CD14-positive monocyte (primary cell): Measurements from ENCODE around the gene GNAS. TPM values are rescaled to one million over a fixed set of nuclear protein-coding genes. Genes with fewer than 3 reads are reported as not detected.

Experiments used
- DNase-seq, 3 donors: peaks; one replicate each; pipeline ENCODE4 v3.0.0-alpha.2; 2011 to 2022
- H2AFZ ChIP-seq: 2 replicates; pipeline ENCODE4 v1.6.0; 2012; ENCODE audit warnings: mild to moderate bottlenecking, low read depth, low read length, inconsistent platforms; ENCODE audit not compliant: insufficient read depth, poor library complexity, severe bottlenecking
- H3K27ac ChIP-seq, 2 donors: 1 replicate in 1 of 2; 2 replicates in 1 of 2; pipeline ENCODE4 v1.5.1; 2012 to 2013; ENCODE audit warnings: low read length in 2 of 2, control low read depth in 1 of 2, inconsistent platforms in 1 of 2, low read depth in 1 of 2, mild to moderate bottlenecking in 1 of 2
- H3K27me3 ChIP-seq, 2 donors: one replicate each; pipeline versions ENCODE4 v1.6.0 to v1.6.1; 2011 to 2013; ENCODE audit warnings: low read length in 2 of 2; ENCODE audit not compliant: control insufficient read depth in 2 of 2, insufficient read depth in 2 of 2
- H3K36me3 ChIP-seq, 2 donors: replicated peaks in 1 of 2; 1 replicate in 1 of 2; 2 replicates in 1 of 2; pipeline versions ENCODE4 v1.5.1 to v1.6.1; 2012 to 2013; ENCODE audit warnings: low read length in 2 of 2, control low read depth in 1 of 2, inconsistent platforms in 1 of 2, mild to moderate bottlenecking in 1 of 2; ENCODE audit not compliant: insufficient read depth in 2 of 2, control insufficient read depth in 1 of 2
- H3K4me1 ChIP-seq, 2 donors: 1 replicate in 1 of 2; 2 replicates in 1 of 2; pipeline versions ENCODE4 v1.5.1 to v1.6.1; 2012 to 2013; ENCODE audit warnings: low read length in 2 of 2, control low read depth in 1 of 2, inconsistent platforms in 1 of 2, mild to moderate bottlenecking in 1 of 2, moderate library complexity in 1 of 2; ENCODE audit not compliant: insufficient read depth in 2 of 2, control insufficient read depth in 1 of 2
- H3K4me2 ChIP-seq: replicated peaks from 2 replicates; pipeline ENCODE3; 2012; ENCODE audit warnings: low read length, moderate library complexity, mild to moderate bottlenecking; ENCODE audit not compliant: poor library complexity, severe bottlenecking; ENCODE audit errors: extremely low read depth
- H3K4me3 ChIP-seq, 3 experiments: fragments of 200-600 bp in 1 of 3; sonication (generic) in 1 of 3; replicated peaks in 1 of 3; 1 replicate in 2 of 3; 2 replicates in 1 of 3; pipeline ENCODE4 v1.5.1; 2011 to 2013; ENCODE audit warnings: low read length in 3 of 3, mild to moderate bottlenecking in 3 of 3, control low read depth in 2 of 3, low read depth in 2 of 3, inconsistent platforms in 1 of 3, moderate library complexity in 1 of 3
- H3K79me2 ChIP-seq: 2 replicates; pipeline ENCODE4 v1.6.0; 2012; ENCODE audit warnings: mild to moderate bottlenecking, control low read depth, inconsistent platforms, low read length, moderate library complexity; ENCODE audit not compliant: insufficient read depth
- H3K9ac ChIP-seq: 2 replicates; pipeline ENCODE4 v1.6.0; 2017; ENCODE audit warnings: low read length, mild to moderate bottlenecking; ENCODE audit not compliant: insufficient read depth, poor library complexity, severe bottlenecking
- H3K9me3 ChIP-seq, 2 donors: replicated peaks in 1 of 2; 1 replicate in 1 of 2; 2 replicates in 1 of 2; pipeline versions ENCODE4 v1.5.1 to v1.6.1; 2012 to 2013; ENCODE audit warnings: low read length in 2 of 2, control low read depth in 1 of 2; ENCODE audit not compliant: control insufficient read depth in 1 of 2, insufficient read depth in 1 of 2
- H4K20me1 ChIP-seq: 2 replicates; pipeline ENCODE4 v1.6.0; 2012; ENCODE audit warnings: mild to moderate bottlenecking, low read length, control low read depth, moderate library complexity; ENCODE audit not compliant: insufficient read depth
- H3K27ac Mint-ChIP-seq, 7 donors: one replicate each; pipeline ENCODE4 v1.8.0; 2020; ENCODE audit warnings: mild to moderate bottlenecking in 7 of 7, mixed read lengths in 7 of 7, moderate library complexity in 6 of 7, inconsistent platforms in 2 of 7
- H3K27me3 Mint-ChIP-seq, 3 donors: one replicate each; pipeline ENCODE4 v1.8.0; 2021 to 2022; ENCODE audit warnings: low read depth in 3 of 3, mild to moderate bottlenecking in 3 of 3, mixed read lengths in 3 of 3, moderate library complexity in 3 of 3, inconsistent platforms in 1 of 3
- H3K36me3 Mint-ChIP-seq, 2 donors: one replicate each; pipeline ENCODE4 v1.8.0; 2020; ENCODE audit warnings: mixed read lengths in 2 of 2, inconsistent platforms in 1 of 2, mild to moderate bottlenecking in 1 of 2
- H3K4me1 Mint-ChIP-seq: one replicate; pipeline ENCODE4 v1.8.0; 2020; ENCODE audit warnings: mild to moderate bottlenecking, mixed read lengths
- H3K4me3 Mint-ChIP-seq, 2 donors: one replicate each; pipeline ENCODE4 v1.8.0; 2020; ENCODE audit warnings: mild to moderate bottlenecking in 2 of 2, mixed read lengths in 2 of 2, moderate library complexity in 1 of 2
- H3K9me3 Mint-ChIP-seq, 7 donors: one replicate each; pipeline ENCODE4 v1.8.0; 2020 to 2022; ENCODE audit warnings: mixed read lengths in 7 of 7, mild to moderate bottlenecking in 6 of 7, moderate library complexity in 6 of 7, inconsistent platforms in 2 of 7
- WGBS: methylation state at CpG from one replicate; pipeline ENCODE4 v1.1.5; 2013; ENCODE audit warnings: missing lambda C conversion rate; ENCODE audit not compliant: insufficient coverage; 5-methylcytosine and 5-hydroxymethylcytosine counted together
- intact Hi-C, 2 donors: fragments of 100-400 bp; cut with micrococcal nuclease; formaldehyde crosslinking; loops; one replicate each; pipeline versions ENCODE4 v1.15.0 to v1.15.1; 2023
- polyA plus RNA-seq, 3 donors: library from polyadenylated mRNA; depleted of rRNA in 1 of 3; unstranded in 2 of 3; stranded (reverse) in 1 of 3; fragments of 300-500 nt in 2 of 3; fragments of >200 nt in 1 of 3; fragmentation: Illumina TruSeq in 2 of 3; gene quantifications; 1 replicate in 2 of 3; 2 replicates in 1 of 3; pipeline ENCODE4 v1.2.3, GENCODE V29; 2012 to 2021
- TF ChIP-seq, protein P1 (sequence below): fragments of 200-600 bp; IDR thresholded peaks from one replicate; pipeline ENCODE4 v1.8.0; 2022; ENCODE audit warnings: antibody characterized with exemption, mild to moderate bottlenecking

Gene GNAS
- polyA plus RNA-seq, 3 donors: 109 to 1,105 (median 124) TPM

DNA sequence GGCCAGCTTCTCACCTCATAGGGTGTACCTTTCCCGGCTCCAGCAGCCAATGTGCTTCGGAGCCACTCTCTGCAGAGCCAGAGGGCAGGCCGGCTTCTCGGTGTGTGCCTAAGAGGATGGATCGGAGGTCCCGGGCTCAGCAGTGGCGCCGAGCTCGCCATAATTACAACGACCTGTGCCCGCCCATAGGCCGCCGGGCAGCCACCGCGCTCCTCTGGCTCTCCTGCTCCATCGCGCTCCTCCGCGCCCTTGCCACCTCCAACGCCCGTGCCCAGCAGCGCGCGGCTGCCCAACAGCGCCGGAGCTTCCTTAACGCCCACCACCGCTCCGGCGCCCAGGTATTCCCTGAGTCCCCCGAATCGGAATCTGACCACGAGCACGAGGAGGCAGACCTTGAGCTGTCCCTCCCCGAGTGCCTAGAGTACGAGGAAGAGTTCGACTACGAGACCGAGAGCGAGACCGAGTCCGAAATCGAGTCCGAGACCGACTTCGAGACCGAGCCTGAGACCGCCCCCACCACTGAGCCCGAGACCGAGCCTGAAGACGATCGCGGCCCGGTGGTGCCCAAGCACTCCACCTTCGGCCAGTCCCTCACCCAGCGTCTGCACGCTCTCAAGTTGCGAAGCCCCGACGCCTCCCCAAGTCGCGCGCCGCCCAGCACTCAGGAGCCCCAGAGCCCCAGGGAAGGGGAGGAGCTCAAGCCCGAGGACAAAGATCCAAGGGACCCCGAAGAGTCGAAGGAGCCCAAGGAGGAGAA lies 12.3 kb upstream of the GNAS start:
- H3K79me2 ChIP-seq: no peaks in the 10 kb centered on the region
- TF ChIP-seq, protein P1, sequence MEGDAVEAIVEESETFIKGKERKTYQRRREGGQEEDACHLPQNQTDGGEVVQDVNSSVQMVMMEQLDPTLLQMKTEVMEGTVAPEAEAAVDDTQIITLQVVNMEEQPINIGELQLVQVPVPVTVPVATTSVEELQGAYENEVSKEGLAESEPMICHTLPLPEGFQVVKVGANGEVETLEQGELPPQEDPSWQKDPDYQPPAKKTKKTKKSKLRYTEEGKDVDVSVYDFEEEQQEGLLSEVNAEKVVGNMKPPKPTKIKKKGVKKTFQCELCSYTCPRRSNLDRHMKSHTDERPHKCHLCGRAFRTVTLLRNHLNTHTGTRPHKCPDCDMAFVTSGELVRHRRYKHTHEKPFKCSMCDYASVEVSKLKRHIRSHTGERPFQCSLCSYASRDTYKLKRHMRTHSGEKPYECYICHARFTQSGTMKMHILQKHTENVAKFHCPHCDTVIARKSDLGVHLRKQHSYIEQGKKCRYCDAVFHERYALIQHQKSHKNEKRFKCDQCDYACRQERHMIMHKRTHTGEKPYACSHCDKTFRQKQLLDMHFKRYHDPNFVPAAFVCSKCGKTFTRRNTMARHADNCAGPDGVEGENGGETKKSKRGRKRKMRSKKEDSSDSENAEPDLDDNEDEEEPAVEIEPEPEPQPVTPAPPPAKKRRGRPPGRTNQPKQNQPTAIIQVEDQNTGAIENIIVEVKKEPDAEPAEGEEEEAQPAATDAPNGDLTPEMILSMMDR: no peak
- H3K4me1 Mint-ChIP-seq: no peaks in the 10 kb centered on the region
- no peak for DNase-seq
- H3K9me3 Mint-ChIP-seq: peaks cover 15 to 25% (median 22%) of the 10 kb centered on the region in 7 donors
- no peak overlapping the region for H3K27ac ChIP-seq
- no peak overlapping the region for H2AFZ ChIP-seq
- H3K27ac Mint-ChIP-seq: no peak overlapping the region
- no peaks in the 10 kb centered on the region for H3K36me3 ChIP-seq
- H3K36me3 Mint-ChIP-seq: peaks cover 0 to 4% of the 10 kb centered on the region in 2 donors
- no peaks in the 10 kb centered on the region for H3K4me1 ChIP-seq
- peak overlapping the region in 1 of 2 donors; percentile 85 for H3K4me3 Mint-ChIP-seq
- no peak overlapping the region for H3K9ac ChIP-seq
- H3K4me3 ChIP-seq: no peak overlapping the region
- H3K27me3 Mint-ChIP-seq: peaks cover 70 to 88% (median 74%) of the 10 kb centered on the region in 3 donors
- 48% methylated on average over 65 of the region's 67 CpGs for WGBS
- no peaks in the 10 kb centered on the region for H4K20me1 ChIP-seq
- intact Hi-C loops: no loop called here
- no peak overlapping the region for H3K4me2 ChIP-seq
- H3K9me3 ChIP-seq: peaks cover 12 to 28% of the 10 kb centered on the region in 2 donors
- peaks cover 32 to 73% of the 10 kb centered on the region in 2 donors for H3K27me3 ChIP-seq

DNA sequence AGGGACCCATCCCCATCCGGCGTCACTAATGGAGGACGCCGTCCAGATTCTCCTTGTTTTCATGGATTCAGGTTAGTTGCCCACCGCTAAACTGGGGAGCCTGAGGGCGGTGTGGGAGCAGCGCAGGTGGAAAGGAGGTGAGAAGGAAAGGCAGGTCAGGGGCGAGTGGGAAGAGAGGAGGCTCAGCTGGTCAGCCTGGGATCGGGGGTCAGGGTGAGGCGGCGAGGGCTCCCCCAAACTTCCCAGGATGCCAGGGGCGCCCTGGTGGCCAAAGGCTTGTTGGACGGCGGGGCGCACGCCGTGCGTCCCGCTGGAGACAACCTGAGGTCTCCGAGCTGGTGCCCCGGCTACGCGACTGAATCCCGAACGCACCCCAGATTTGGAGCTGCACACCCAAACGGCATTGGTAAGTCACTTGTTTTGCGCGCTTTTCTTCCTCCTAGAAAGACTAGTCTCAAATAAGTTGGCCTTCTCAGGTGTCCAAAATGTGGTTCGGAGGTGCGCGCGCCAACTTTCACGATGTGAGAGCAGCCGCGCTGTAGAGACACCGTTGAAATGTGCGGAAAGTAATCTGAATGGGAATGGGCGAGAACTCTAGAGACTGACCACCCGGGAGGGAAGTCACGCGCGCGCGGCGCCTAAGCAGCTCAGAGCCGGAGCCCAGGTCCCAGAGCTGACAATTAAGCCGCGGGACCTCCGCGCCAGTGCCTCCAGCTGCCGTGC lies 11.5 kb upstream of the GNAS start:
- Mint-ChIP-seq H3K4me1 (no peaks in the 10 kb centered on the region), H3K9me3 (peaks cover 15 to 25% (median 22%) of the 10 kb centered on the region in 7 donors), H3K36me3 (peaks cover 0 to 4% of the 10 kb centered on the region in 2 donors), H3K27me3 (peaks cover 77 to 95% (median 80%) of the 10 kb centered on the region in 3 donors), H3K27ac (no peak overlapping the region), H3K4me3 (peak overlapping the region in 1 of 2 donors; percentile 85)
- intact Hi-C loops: no loop called here
- no peak overlapping the region for H3K27ac ChIP-seq
- DNase-seq: no peak
- TF ChIP-seq, protein P1: no peak
- no peaks in the 10 kb centered on the region for H4K20me1 ChIP-seq
- H3K27me3 ChIP-seq: peaks cover 40 to 81% of the 10 kb centered on the region in 2 donors
- H3K79me2 ChIP-seq: no peaks in the 10 kb centered on the region
- WGBS: 34% methylated on average over 51 of the region's 51 CpGs
- H3K4me2 ChIP-seq: no peak overlapping the region
- no peak overlapping the region for H3K4me3 ChIP-seq
- H2AFZ ChIP-seq: no peak overlapping the region
- H3K4me1 ChIP-seq: no peaks in the 10 kb centered on the region
- H3K36me3 ChIP-seq: no peaks in the 10 kb centered on the region
- peaks cover 12 to 28% of the 10 kb centered on the region in 2 donors for H3K9me3 ChIP-seq
- H3K9ac ChIP-seq: no peak overlapping the region
